Omental fat pad (tissue), 4 donors: ENCODE results near the gene PAK1. TPM values are rescaled to one million over a fixed set of nuclear protein-coding genes. Genes with fewer than 3 reads are reported as not detected.

Experiments used
- ATAC-seq: fragments of 150-250 bp; one replicate; pipeline ENCODE4 v1.9.1; 2016; ENCODE audit warnings: mild to moderate bottlenecking, moderate library complexity; ENCODE audit not compliant: low FRiP score
- DNase-seq: peaks from one replicate; pipeline ENCODE4 v3.0.0-alpha.2; 2019; ENCODE audit warnings: low spot score
- CTCF ChIP-seq, 3 donors: fragments of 450-650 bp; IDR thresholded peaks; one replicate each; pipeline ENCODE4 v1.5.1; 2016 to 2017; ENCODE audit warnings: antibody characterized with exemption in 3 of 3, mild to moderate bottlenecking in 3 of 3, moderate library complexity in 2 of 3
- total RNA-seq, 4 donors: library from RNA; depleted of rRNA; stranded (reverse); fragments of >200 nt; gene quantifications; one replicate each; pipeline ENCODE4 v1.1.0, GENCODE V29; 2016

Gene PAK1
- total RNA-seq, 4 donors from 2014 or later = 17.7 to 36.7 (median 22.3) TPM

GRCh38 chr11:77450227-77450626 lies 23.7 kb downstream of the PAK1 start:
- ATAC-seq (no peak), DNase-seq (no peak)
- TF ChIP-seq CTCF (IDR thresholded peaks at IDR 0.05) = no peak

GRCh38 chr11:77449784-77450183 lies 24.1 kb downstream of the PAK1 start:
- no peak for ATAC-seq
- no peak for TF ChIP-seq CTCF (IDR thresholded peaks at IDR 0.05)
- no peak for DNase-seq

GRCh38 chr11:77449060-77449521 lies 24.8 kb downstream of the PAK1 start:
- ATAC-seq (no peak), DNase-seq (no peak)
- no peak for TF ChIP-seq CTCF (IDR thresholded peaks at IDR 0.05)

GRCh38 chr11:77448269-77448668 lies 25.6 kb downstream of the PAK1 start:
- ATAC-seq (no peak), DNase-seq (no peak)
- TF ChIP-seq CTCF (IDR thresholded peaks at IDR 0.05) = no peak

- TF ChIP-seq CTCF (IDR thresholded peaks at IDR 0.05) = no peak
Observed at GRCh38 chr11:77446911-77447629, 26.8 kb downstream of the PAK1 start.

GRCh38 chr11:77444261-77444660 lies 29.6 kb downstream of the PAK1 start:
- TF ChIP-seq CTCF (IDR thresholded peaks at IDR 0.05) = no peak
- ATAC-seq (no peak), DNase-seq (no peak)

More at GRCh38 chr11:77446911-77447629, 26.8 kb downstream of the PAK1 start:
- no peak for ATAC-seq
- DNase-seq = no peak

- TF ChIP-seq CTCF (IDR thresholded peaks at IDR 0.05) = no peak
- no peak for DNase-seq
- ATAC-seq = no peak
Observed at GRCh38 chr11:77442394-77443053, 31.4 kb downstream of the PAK1 start.
